ENCODE measurements around the gene CYP27B1.

Gene CYP27B1

GRCh38 chr12:57740656-57741412 lies 26.0 kb downstream of the CYP27B1 start:
- peaks cover 50 to 62% (median 57%) of the 10 kb centered on the region in 10 experiments for H3K4me1 ChIP-seq
- H3K9ac ChIP-seq = peak overlapping the region in 10 of 11 experiments; percentile 47 to 80 (median 75); a peak in 19 of 22 replicates
- peak overlapping the region in 10 of 11 experiments; percentile 20 to 89 (median 80); a peak in 18 of 22 replicates for H3K27ac ChIP-seq
- peak overlapping the region; percentile 82 to 97 (median 94) for H3K4me2 ChIP-seq
- no peaks in the 10 kb centered on the region for H3K27me3 ChIP-seq
- H3K9me3 ChIP-seq (replicated peaks in 1 of 11) = no peaks in the 10 kb centered on the region
- 0 out of 22 replicates have a peak, but pooled peaks of 1 of the 11 experiments have one; percentile 11 for TF ChIP-seq Cebpa-rat (IDR thresholded peaks at IDR 0.05)
- peaks cover 0 to 27% (median 16%) of the 10 kb centered on the region in 11 experiments; a peak in 16 of 22 replicates for H3K36me3 ChIP-seq
- peak overlapping the region; percentile 46 to 77 (median 64); a peak in 19 of 20 replicates for H3K4me3 ChIP-seq
- peaks cover 0 to 43% (median 11%) of the 10 kb centered on the region in 11 experiments; a peak in 14 of 22 replicates for H4K20me1 ChIP-seq

GRCh38 chr12:57739914-57740538 lies 26.9 kb downstream of the CYP27B1 start:
- Histone ChIP-seq H3K4me2 (peak overlapping the region; percentile 82 to 97 (median 94); a peak in 21 of 22 replicates), H3K36me3 (peaks cover 0 to 33% (median 18%) of the 10 kb centered on the region in 11 experiments; a peak in 15 of 22 replicates), H3K9ac (peak overlapping the region; percentile 45 to 80 (median 71); a peak in 19 of 22 replicates), H3K4me3 (peak overlapping the region in 8 of 10 experiments; percentile 53 to 77 (median 66); a peak in 16 of 20 replicates), H3K27me3 (no peaks in the 10 kb centered on the region), H3K9me3 (replicated peaks in 1 of 11) (no peaks in the 10 kb centered on the region), H3K27ac (peak overlapping the region in 10 of 11 experiments; percentile 20 to 89 (median 79); a peak in 18 of 22 replicates), H4K20me1 (peaks cover 0 to 51% (median 19%) of the 10 kb centered on the region in 11 experiments; a peak in 13 of 22 replicates), H3K4me1 (peaks cover 44 to 58% (median 49%) of the 10 kb centered on the region in 10 experiments)
- no peak for TF ChIP-seq Cebpa-rat (IDR thresholded peaks at IDR 0.05)

- Histone ChIP-seq H3K36me3 (peaks cover 4 to 39% (median 25%) of the 10 kb centered on the region in 11 experiments; a peak in 21 of 22 replicates), H3K9me3 (replicated peaks in 1 of 11) (no peaks in the 10 kb centered on the region), H4K20me1 (peaks cover 0 to 55% (median 19%) of the 10 kb centered on the region in 11 experiments; a peak in 13 of 22 replicates), H3K4me1 (peaks cover 44 to 56% (median 48%) of the 10 kb centered on the region in 10 experiments), H3K27ac (peak overlapping the region in 8 of 11 experiments; percentile 69 to 89 (median 86); a peak in 14 of 22 replicates), H3K4me2 (peak overlapping the region; percentile 82 to 97 (median 94); a peak in 20 of 22 replicates), H3K9ac (peak overlapping the region in 8 of 11 experiments; percentile 61 to 80 (median 75); a peak in 13 of 22 replicates), H3K27me3 (no peaks in the 10 kb centered on the region), H3K4me3 (peak overlapping the region in 4 of 10 experiments; percentile 67 to 77 (median 70); a peak in 5 of 20 replicates)
- TF ChIP-seq Cebpa-rat (IDR thresholded peaks at IDR 0.05) = no peak
Observed at GRCh38 chr12:57739387-57739786, 27.5 kb downstream of the CYP27B1 start.

- no peaks in the 10 kb centered on the region for H3K27me3 ChIP-seq
- H3K9ac ChIP-seq = peak within 1 kb of the TSS in 8 of 11 experiments; percentile 61 to 80 (median 75); a peak in 13 of 22 replicates
- H3K4me2 ChIP-seq = peak within 1 kb of the TSS; percentile 82 to 97 (median 94); a peak in 20 of 22 replicates
- H3K36me3 ChIP-seq = peaks cover 10 to 46% (median 31%) of the 10 kb centered on the region in 11 experiments
- H3K27ac ChIP-seq = peak within 1 kb of the TSS in 8 of 11 experiments; percentile 69 to 89 (median 86); a peak in 14 of 22 replicates
- H3K4me3 ChIP-seq = peak within 1 kb of the TSS in 4 of 10 experiments; percentile 67 to 77 (median 70); a peak in 4 of 20 replicates
- peaks cover 0 to 61% (median 19%) of the 10 kb centered on the region in 11 experiments; a peak in 13 of 22 replicates for H4K20me1 ChIP-seq
- TF ChIP-seq Cebpa-rat (IDR thresholded peaks at IDR 0.05) = no peak
- no peaks in the 10 kb centered on the region for H3K9me3 ChIP-seq (replicated peaks in 1 of 11)
- H3K4me1 ChIP-seq = peaks cover 38 to 50% (median 42%) of the 10 kb centered on the region in 10 experiments
Observed at GRCh38 chr12:57738661-57739237, 28.1 kb downstream of the CYP27B1 start, which contains the start of gene AGAP2. Gene AGAP2 (minus strand): TSS chr12:57738742. CDS start chr12:57738246, 496 bp downstream.

GRCh38 chr12:57737467-57738460 lies 29.1 kb downstream of the CYP27B1 start:
- H3K27me3 ChIP-seq = no peaks in the 10 kb centered on the region
- no peak overlapping the region for H3K9ac ChIP-seq
- H3K36me3 ChIP-seq = peaks cover 20 to 55% (median 41%) of the 10 kb centered on the region in 11 experiments
- H4K20me1 ChIP-seq = peaks cover 0 to 68% (median 19%) of the 10 kb centered on the region in 11 experiments; a peak in 13 of 22 replicates
- no peak overlapping the region; a peak in 1 of 22 replicates for H3K27ac ChIP-seq
- no peaks in the 10 kb centered on the region for H3K9me3 ChIP-seq (replicated peaks in 1 of 11)
- TF ChIP-seq Cebpa-rat (IDR thresholded peaks at IDR 0.05) = no peak
- no peak overlapping the region for H3K4me2 ChIP-seq
- H3K4me3 ChIP-seq = no peak overlapping the region
- peaks cover 36 to 45% (median 38%) of the 10 kb centered on the region in 10 experiments for H3K4me1 ChIP-seq

GRCh38 chr12:57736741-57737466 lies 30.0 kb downstream of the CYP27B1 start:
- no peak overlapping the region for H3K4me2 ChIP-seq

More at GRCh38 chr12:57736741-57737466, 30.0 kb downstream of the CYP27B1 start:
- Histone ChIP-seq H3K36me3 (peaks cover 29 to 64% (median 50%) of the 10 kb centered on the region in 11 experiments), H3K4me3 (no peak overlapping the region), H3K27ac (no peak overlapping the region; a peak in 2 of 22 replicates), H4K20me1 (peaks cover 0 to 75% (median 19%) of the 10 kb centered on the region in 11 experiments; a peak in 13 of 22 replicates), H3K9me3 (replicated peaks in 1 of 11) (no peaks in the 10 kb centered on the region), H3K9ac (0 out of 22 replicates have a peak overlapping the region, but pooled peaks of 1 of the 11 experiments have one; percentile 16), H3K4me1 (peaks cover 29 to 36% (median 29%) of the 10 kb centered on the region in 10 experiments), H3K27me3 (no peaks in the 10 kb centered on the region)
- TF ChIP-seq Cebpa-rat (IDR thresholded peaks at IDR 0.05) = no peak

Measured in BLaER1 treated with 17β-estradiol and CSF1 and Interleukin-3, amounts not matched to agents 10 nM and 100 nM (cell line).